ENCODE data around the gene CDK4.
"Not testable (repeated sequence)": the region's sequence is repeated elsewhere in the genome, so short reads cannot be mapped to it uniquely, and the experiment has no call there.

The CDK4 gene

GRCh38 chr12:57724003-57724935 lies 27.8 kb downstream of the CDK4 start:
- no peak for DNase-seq

- DNase-seq, result no peak
Measured at GRCh38 chr12:57723630-57723962, 28.5 kb downstream of the CDK4 start.

- DNase-seq, result no peak
Measured at GRCh38 chr12:57722716-57723629, 29.1 kb downstream of the CDK4 start.

- not testable (repeated sequence) for DNase-seq
Measured at GRCh38 chr12:57721846-57722608, 30.1 kb downstream of the CDK4 start.

GRCh38 chr12:57720606-57721595 lies 31.2 kb downstream of the CDK4 start:
- no peak for DNase-seq

GRCh38 chr12:57719777-57720605 lies 32.1 kb downstream of the CDK4 start:
- DNase-seq, result no peak

- DNase-seq, result no peak
Measured at GRCh38 chr12:57718641-57719528, 33.2 kb downstream of the CDK4 start.

- DNase-seq, result no peak
Measured at GRCh38 chr12:57717846-57718640, 34.1 kb downstream of the CDK4 start.

GRCh38 chr12:57717131-57717530 lies 35.0 kb downstream of the CDK4 start:
- no peak for DNase-seq

- no peak for DNase-seq
Measured at GRCh38 chr12:57716305-57716704, 35.8 kb downstream of the CDK4 start.

GRCh38 chr12:57715786-57716185 lies 36.3 kb downstream of the CDK4 start:
- no peak for DNase-seq

- not testable (repeated sequence) for DNase-seq
Measured at GRCh38 chr12:57715036-57715748, 36.9 kb downstream of the CDK4 start.

GRCh38 chr12:57713209-57713608 lies 38.9 kb downstream of the CDK4 start:
- DNase-seq, result no peak

- no peak for DNase-seq
Measured at GRCh38 chr12:57712701-57713100, 39.4 kb downstream of the CDK4 start.

GRCh38 chr12:57708296-57708695 lies 43.8 kb downstream of the CDK4 start:
- no peak for DNase-seq

GRCh38 chr12:57707250-57707649 lies 44.9 kb downstream of the CDK4 start:
- no peak for DNase-seq

GRCh38 chr12:57700317-57700716 lies 51.8 kb downstream of the CDK4 start:
- DNase-seq, result no peak

GRCh38 chr12:57698414-57698813 lies 53.7 kb downstream of the CDK4 start:
- no peak for DNase-seq
